GM10248 (cell line): ENCODE data around the gene MAP4K4.

Source experiments
- CTCF ChIA-PET: fragments of 300-600 bp; sonication (Branson Sonifier 250); formaldehyde crosslinking; extraction: SDS; loops from one replicate; lab custom pipeline; 2021; ENCODE audit warnings: antibody characterized with exemption; lab: Yijun Ruan, JAX
- POLR2A ChIA-PET: fragments of 350-650 bp; sonication (Branson Sonifier 250); formaldehyde crosslinking; extraction: SDS; loops from one replicate; lab custom pipeline; 2020; ENCODE audit warnings: antibody characterized with exemption; lab: Yijun Ruan, JAX
- DNase-seq: peaks from one replicate; pipeline ENCODE4 v3.0.0; 2012; ENCODE audit errors: extremely low spot score
- TF ChIP-seq, protein P1 (sequence below): IDR thresholded peaks from 2 replicates; pipeline ENCODE4 v1.5.1; 2012; ENCODE audit warnings: mild to moderate bottlenecking, low read depth; ENCODE audit errors: extremely low read depth, missing control alignments, control extremely low read depth

The MAP4K4 gene

DNA sequence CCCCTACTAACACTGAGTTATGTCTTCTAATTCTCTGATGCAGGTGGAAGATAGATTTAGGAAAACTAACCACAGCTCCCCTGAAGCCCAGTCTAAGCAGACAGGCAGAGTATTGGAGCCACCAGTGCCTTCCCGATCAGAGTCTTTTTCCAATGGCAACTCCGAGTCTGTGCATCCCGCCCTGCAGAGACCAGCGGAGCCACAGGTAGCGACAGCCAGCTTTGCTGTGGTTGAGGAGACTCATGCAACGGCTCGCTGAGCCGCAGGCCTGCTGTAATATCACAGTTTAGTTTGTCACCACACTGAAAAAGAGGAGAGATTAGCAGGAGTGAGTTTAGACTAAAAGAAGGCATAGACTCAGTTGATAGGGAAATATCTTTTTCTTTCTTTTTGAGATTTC lies 163.3 kb downstream of the MAP4K4 start:
- no peak for DNase-seq
- ChIA-PET POLR2A (no interaction called here), CTCF (interaction anchor here (2.3 kb wide), 1 partner anchor 11 kb away, joined by 7 read pairs; no protein-coding TSS in a partner anchor)
- TF ChIP-seq, protein P1, sequence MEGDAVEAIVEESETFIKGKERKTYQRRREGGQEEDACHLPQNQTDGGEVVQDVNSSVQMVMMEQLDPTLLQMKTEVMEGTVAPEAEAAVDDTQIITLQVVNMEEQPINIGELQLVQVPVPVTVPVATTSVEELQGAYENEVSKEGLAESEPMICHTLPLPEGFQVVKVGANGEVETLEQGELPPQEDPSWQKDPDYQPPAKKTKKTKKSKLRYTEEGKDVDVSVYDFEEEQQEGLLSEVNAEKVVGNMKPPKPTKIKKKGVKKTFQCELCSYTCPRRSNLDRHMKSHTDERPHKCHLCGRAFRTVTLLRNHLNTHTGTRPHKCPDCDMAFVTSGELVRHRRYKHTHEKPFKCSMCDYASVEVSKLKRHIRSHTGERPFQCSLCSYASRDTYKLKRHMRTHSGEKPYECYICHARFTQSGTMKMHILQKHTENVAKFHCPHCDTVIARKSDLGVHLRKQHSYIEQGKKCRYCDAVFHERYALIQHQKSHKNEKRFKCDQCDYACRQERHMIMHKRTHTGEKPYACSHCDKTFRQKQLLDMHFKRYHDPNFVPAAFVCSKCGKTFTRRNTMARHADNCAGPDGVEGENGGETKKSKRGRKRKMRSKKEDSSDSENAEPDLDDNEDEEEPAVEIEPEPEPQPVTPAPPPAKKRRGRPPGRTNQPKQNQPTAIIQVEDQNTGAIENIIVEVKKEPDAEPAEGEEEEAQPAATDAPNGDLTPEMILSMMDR: no peak

DNA sequence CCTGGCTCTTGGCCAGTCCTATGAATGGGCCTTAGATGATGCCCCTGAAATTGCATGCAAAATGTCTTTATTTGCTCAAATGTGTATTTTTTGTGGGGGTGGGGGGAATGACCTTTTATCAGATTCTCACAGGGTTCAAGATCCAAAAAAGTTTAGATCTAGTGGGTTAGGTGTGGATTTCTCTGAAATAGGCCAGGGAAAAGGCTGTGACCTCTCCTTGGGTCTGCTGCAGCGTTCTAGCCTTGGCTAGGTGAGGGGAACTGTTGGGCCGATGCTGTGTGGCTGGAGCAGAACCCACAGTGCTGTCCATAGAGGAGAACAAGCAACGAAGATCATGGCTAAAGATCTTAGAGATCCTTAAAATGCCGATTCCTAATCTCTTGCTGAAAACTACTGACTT lies 163.9 kb downstream of the MAP4K4 start:
- ChIA-PET CTCF (no interaction called here), POLR2A (no interaction called here)
- TF ChIP-seq, protein P1: no peak
- no peak for DNase-seq

DNA sequence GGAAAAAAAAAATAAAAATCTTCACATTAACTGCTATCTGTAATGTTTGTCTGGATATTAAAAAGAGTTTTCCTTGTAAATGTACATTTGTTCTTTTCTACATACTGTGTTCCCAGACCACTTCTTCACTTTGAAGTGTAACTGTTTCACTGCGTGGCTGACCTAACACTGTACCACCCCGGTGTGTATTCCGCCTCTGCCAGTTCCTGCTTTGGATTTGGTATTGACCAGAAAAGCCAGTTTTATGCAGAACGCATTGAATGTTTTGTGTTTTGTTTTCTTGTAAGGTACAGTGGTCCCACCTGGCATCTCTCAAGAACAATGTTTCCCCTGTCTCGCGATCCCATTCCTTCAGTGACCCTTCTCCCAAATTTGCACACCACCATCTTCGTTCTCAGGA lies 166.0 kb downstream of the MAP4K4 start:
- TF ChIP-seq, protein P1: no peak
- ChIA-PET POLR2A (no interaction called here), CTCF (no interaction called here)
- DNase-seq: no peak

DNA sequence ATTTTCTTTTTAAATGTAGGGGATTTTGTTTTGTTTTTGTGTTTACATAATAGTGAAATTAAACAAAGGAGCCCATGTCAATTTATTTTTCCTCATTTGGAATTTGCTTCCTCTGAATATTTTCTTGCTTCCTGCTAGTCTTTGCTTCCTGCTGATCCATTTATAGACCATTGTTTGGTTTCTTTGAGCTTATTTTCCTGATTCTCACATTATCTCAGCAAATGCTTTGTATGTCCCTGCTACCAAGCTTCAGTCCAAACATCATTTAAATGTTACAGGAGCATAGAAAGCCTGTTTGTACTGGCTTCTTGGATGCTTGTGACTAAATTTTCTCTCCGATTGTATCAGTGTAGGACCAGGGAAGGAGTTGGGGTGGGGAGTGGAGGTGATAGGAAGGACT lies 166.9 kb downstream of the MAP4K4 start:
- CTCF ChIA-PET: interaction anchor here (1.4 to 3.1 kb wide), 2 partner anchors 9 to 20 kb away, joined by 4 to 20 read pairs; no protein-coding TSS in a partner anchor
- POLR2A ChIA-PET: no interaction called here
- TF ChIP-seq, protein P1: no peak
- no peak for DNase-seq

DNA sequence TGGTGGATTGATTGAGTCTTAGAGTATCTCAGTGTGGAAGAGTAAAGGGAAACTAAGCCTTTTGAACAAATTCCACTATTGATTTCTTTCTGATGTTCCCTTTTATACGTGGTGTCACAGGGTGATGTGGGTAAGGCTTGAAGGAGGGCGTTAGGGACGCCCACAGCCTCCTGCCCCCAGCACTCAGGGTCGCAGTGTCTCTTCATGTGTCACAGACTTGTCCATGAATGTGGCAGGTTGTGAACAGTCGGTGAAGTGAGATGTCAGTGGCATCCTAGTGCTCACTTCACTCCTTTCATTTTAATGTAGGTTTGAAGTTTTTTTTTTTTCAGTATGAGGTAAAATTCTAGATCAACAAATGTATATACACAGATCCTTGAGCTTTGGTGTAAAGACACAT lies 171.0 kb downstream of the MAP4K4 start:
- ChIA-PET CTCF (interaction anchor here (0.8 to 1.4 kb wide), 4 partner anchors 8 to 372 kb away, joined by 4 to 6 read pairs (median 4); no protein-coding TSS in a partner anchor), POLR2A (no interaction called here)
- TF ChIP-seq, protein P1: no peak
- no peak for DNase-seq

DNA sequence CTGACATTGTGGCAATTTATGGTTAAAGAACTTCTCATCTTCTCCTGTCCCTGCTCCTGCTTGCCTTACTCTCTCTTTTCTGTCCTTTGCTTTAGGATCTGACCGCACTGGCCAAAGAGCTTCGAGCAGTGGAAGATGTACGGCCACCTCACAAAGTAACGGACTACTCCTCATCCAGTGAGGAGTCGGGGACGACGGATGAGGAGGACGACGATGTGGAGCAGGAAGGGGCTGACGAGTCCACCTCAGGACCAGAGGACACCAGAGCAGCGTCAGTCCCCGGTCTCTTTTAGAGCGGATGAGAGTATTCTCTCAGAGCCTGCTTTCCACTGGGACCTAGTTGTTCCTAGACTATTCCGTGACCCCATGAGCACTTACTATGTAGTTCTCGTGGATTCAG lies 172.0 kb downstream of the MAP4K4 start:
- DNase-seq: no peak
- POLR2A ChIA-PET: no interaction called here
- CTCF ChIA-PET: interaction anchor here (1.4 kb wide), 1 partner anchor 14 kb away, joined by 6 read pairs; no protein-coding TSS in a partner anchor

More for the DNA sequence above, 172.0 kb downstream of the MAP4K4 start:
- TF ChIP-seq, protein P1: no peak
